HG03342 (cell line): ENCODE data around the gene NTSR1.
"Not testable (repeated sequence)": the region's sequence is repeated elsewhere in the genome, so short reads cannot be mapped to it uniquely, and the experiment has no call there.

Experiments
- ATAC-seq: cut with Tn5 transposase; IDR thresholded peaks from one replicate; pipeline ENCODE4 v1.9.1; 2021; ENCODE audit warnings: mild to moderate bottlenecking, moderate library complexity; ENCODE audit not compliant: unreplicated experiment

The NTSR1 gene

GRCh38 chr20:62671765-62672164 is 36.9 kb upstream of the NTSR1 start:
- no peak for ATAC-seq

- no peak for ATAC-seq
Measured at GRCh38 chr20:62674370-62674769, 34.3 kb upstream of the NTSR1 start.

- ATAC-seq = no peak
Measured at GRCh38 chr20:62675156-62675876, 33.3 kb upstream of the NTSR1 start.

- ATAC-seq = no peak
Measured at GRCh38 chr20:62675877-62676260, 32.8 kb upstream of the NTSR1 start.

DNA sequence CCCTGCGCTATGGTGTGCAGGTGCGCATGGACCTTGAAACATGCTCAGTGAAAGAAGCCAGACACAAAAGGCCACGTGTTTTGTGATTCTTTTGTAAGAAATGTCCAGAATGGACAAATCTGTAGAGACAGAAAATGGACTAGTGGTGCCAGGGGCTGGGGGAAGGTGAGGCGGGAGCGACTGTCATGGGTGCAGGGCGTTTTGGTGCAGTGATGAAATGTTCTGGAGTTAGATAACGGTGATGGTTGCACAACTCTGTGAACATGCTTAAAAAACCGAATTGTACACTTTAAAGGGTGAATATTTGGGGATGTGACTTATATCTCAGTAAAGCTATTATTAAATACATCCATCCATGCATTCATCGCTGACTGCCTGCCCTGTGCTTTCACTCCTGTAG is 31.7 kb upstream of the NTSR1 start:
- ATAC-seq = no peak

DNA sequence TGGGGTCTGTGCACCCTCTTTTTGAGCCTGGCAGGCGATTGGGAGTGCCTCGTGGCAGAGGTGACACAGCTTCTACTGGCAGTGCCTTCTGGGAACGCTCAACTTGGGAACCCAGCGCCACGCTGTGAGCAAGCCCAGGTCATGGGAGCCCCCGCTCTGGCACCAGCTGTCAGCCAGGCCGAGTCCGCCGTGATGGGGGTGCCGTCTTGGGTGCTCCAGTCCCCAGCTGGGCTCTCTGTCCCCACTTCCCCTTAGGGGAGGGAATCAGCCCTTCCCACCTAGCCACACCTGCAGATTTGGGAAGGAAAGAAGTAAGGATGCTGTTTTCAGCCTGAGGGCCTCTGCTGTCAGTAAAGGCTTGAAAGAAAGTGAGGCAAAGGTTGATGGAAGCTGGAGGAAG is 31.0 kb upstream of the NTSR1 start:
- no peak for ATAC-seq

GRCh38 chr20:62678553-62678952 is 30.1 kb upstream of the NTSR1 start:
- ATAC-seq = no peak

GRCh38 chr20:62679978-62680589 is 28.6 kb upstream of the NTSR1 start:
- ATAC-seq = no peak

GRCh38 chr20:62682912-62683517 is 25.6 kb upstream of the NTSR1 start:
- ATAC-seq = no peak

DNA sequence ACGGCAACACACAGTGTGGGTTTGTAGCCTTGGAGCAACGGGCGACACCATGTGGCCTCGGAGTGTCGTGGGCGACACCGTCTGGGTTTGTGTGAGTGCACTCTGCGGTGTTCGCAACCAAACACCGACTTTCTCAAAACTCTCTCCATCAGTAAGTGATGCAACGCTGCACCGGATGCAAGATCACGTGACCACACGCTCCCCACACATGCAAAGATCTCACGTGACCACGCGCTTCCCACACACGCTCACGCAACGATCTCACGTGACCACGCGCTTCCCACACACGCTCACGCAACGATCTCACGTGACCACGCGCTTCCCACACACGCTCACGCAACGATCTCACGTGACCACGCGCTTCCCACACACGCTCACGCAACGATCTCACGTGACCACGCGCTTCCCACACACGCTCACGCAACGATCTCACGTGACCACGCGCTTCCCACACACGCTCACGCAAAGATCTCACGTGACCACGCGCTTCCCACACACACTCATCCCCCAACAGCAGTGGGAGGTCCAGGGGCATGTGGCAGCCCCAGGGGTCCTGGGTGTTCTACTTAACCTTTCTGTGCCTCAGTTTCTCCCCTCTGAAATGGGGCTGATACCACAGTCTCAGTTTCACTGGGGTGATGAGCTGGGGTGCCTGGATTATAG is 24.8 kb upstream of the NTSR1 start:
- not testable (repeated sequence) for ATAC-seq

DNA sequence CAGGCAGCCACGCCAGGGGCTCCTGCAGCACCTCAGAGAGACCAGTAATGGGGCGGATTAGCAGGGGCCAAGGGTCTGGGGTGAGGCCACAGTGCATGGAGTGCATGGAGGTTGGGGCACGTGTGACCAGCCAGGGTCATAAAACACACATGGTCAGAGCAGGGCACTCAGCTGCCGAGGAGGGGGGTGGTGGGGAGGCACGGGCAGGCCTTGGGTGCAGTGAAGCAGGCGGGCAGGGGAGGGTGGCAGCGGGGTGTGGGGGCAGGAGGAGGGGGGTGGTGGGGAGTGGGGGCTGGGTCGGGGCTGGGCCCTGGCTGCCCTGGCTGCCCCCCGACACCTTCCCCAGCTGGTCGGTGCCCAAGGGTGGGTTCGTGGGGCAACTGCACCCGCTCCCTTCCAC is 23.7 kb upstream of the NTSR1 start:
- ATAC-seq = no peak

DNA sequence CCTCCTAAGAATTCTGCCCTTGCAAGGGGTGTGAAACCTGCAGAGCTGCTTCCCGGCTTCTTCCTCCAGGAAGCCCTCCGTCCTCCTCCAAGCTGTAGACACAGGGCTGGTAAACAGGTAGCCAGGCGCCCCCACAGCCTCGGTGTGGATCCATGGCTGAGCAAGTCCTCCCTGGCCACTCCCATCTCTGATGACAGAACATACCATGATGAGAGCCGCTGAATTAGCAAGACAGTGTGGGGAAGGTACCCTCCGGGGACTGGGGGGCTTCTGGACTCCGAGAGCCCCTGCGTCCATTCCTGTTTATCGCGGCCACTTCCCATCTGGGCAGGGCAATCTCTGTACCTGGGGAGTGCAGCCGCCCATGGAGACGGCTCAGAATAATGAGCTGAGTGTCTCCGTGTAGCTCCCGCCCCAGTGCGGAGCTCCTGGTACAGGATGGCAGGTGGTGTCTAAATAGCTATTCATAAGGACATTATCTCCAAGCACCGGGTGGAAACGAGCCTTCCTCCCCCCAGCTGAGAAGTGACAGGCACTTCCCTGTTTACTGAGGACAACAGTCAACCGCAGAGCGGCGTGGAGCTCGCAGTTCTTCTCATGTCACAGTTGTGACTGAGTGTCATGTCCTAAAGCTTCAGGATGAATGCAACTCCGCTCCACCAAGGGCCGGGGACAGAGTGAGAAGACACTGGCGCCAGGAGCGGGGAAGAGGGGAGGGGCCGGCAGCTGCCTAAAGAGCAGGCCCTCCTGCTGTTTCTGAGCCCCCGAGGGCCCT is 22.7 kb upstream of the NTSR1 start:
- no peak for ATAC-seq

- no peak for ATAC-seq
Measured at GRCh38 chr20:62686869-62687830, 21.5 kb upstream of the NTSR1 start.

DNA sequence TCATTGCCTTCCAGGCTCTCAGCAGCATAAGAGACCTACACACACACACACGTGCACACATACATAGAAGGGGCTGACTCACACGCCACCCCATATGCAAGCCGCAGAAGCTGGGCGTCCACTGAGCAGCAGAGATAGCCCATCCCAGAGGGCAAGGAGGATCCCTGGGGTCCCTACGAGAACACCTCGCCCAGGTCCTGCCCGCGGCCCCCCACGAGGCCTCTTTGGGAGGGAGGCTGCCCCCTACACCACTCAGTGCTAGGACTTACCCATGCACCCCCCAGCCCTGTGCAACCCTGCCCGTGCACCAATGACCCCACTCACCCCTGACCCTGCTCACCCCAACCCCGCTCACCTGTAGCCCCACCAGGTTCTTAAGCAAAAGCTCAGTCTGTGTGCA is 20.6 kb upstream of the NTSR1 start:
- ATAC-seq = no peak

DNA sequence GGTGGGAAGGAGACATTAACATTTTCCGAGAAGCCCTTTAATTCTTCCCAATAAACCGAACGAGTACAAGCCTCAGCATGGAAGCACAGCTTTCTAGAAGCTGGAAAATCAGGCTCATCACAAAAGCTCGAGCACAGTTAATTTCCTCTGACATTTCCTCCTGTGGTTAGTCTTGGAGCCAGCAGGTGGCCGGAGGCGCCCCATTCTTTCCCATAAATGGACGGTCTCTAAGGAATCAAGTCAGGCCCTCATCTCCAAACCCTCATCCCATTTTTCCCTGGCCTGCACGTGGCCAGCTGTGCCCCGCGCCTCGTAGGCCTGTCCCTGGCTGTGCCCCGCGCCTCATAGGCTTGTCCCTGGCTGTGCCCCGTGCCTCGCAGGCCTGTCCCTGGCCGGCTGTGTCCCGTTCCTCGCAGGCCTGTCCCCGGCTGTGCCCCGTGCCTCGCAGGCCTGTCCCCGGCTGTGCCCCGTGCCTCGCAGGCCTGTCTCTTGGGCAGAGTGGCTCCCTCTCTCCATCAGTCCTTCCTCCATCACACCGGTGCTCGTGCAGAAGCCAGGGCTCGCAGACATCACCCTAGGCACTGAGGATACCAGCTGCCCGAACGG is 19.7 kb upstream of the NTSR1 start:
- no peak for ATAC-seq

- ATAC-seq = no peak
Measured at GRCh38 chr20:62689861-62690260, 18.8 kb upstream of the NTSR1 start.

- ATAC-seq = no peak
Measured at GRCh38 chr20:62690261-62690820, 18.3 kb upstream of the NTSR1 start.

GRCh38 chr20:62691487-62691886 is 17.1 kb upstream of the NTSR1 start:
- ATAC-seq = no peak

- ATAC-seq = no peak
Measured at GRCh38 chr20:62692176-62692575, 16.5 kb upstream of the NTSR1 start.
